ENCODE measurements around the gene CAV2.

CAV2 gene

GRCh38 chr7:116512520-116513188, 13.1 kb downstream of the CAV2 start:
- no peaks in the 10 kb centered on the region for H3K36me3 ChIP-seq
- H3K4me1 ChIP-seq: no peaks in the 10 kb centered on the region
- peaks cover 30% of the 10 kb centered on the region for H3K27me3 ChIP-seq
- peak overlapping the region; percentile 32; the same call in 1 of the 2 replicates for H3K4me3 ChIP-seq (ENCODE audit: low read depth, low read length)
- no peaks in the 10 kb centered on the region for H3K9me3 ChIP-seq
- no peak for TF ChIP-seq CTCF (IDR thresholded peaks at IDR 0.05; ENCODE audit: low read depth, low read length)
- no peak for DNase-seq

GRCh38 chr7:116515584-116515983, 16.0 kb downstream of the CAV2 start:
- no peak for DNase-seq
- Histone ChIP-seq H3K36me3 (no peaks in the 10 kb centered on the region), H3K27me3 (peaks cover 30% of the 10 kb centered on the region), H3K4me3 (ENCODE audit: low read depth, low read length) (no peak overlapping the region), H3K4me1 (no peaks in the 10 kb centered on the region), H3K9me3 (no peaks in the 10 kb centered on the region)
- TF ChIP-seq CTCF (IDR thresholded peaks at IDR 0.05; ENCODE audit: low read depth, low read length): no peak

- no peak for TF ChIP-seq CTCF (IDR thresholded peaks at IDR 0.05; ENCODE audit: low read depth, low read length)
- Histone ChIP-seq H3K9me3 (no peaks in the 10 kb centered on the region), H3K4me1 (no peaks in the 10 kb centered on the region), H3K36me3 (no peaks in the 10 kb centered on the region), H3K4me3 (ENCODE audit: low read depth, low read length) (no peak overlapping the region), H3K27me3 (peaks cover 27% of the 10 kb centered on the region)
- DNase-seq: no peak
Measured at GRCh38 chr7:116516324-116516723, 16.8 kb downstream of the CAV2 start.

GRCh38 chr7:116517626-116518025, 18.1 kb downstream of the CAV2 start:
- Histone ChIP-seq H3K4me1 (no peaks in the 10 kb centered on the region), H3K27me3 (peaks cover 30% of the 10 kb centered on the region), H3K9me3 (no peaks in the 10 kb centered on the region), H3K36me3 (no peaks in the 10 kb centered on the region), H3K4me3 (ENCODE audit: low read depth, low read length) (no peak overlapping the region)
- TF ChIP-seq CTCF (IDR thresholded peaks at IDR 0.05; ENCODE audit: low read depth, low read length): no peak
- no peak for DNase-seq

GRCh38 chr7:116518961-116519360, 19.4 kb downstream of the CAV2 start:
- Histone ChIP-seq H3K4me3 (ENCODE audit: low read depth, low read length) (no peak overlapping the region), H3K27me3 (peaks cover 38% of the 10 kb centered on the region), H3K36me3 (no peaks in the 10 kb centered on the region), H3K9me3 (no peaks in the 10 kb centered on the region), H3K4me1 (no peaks in the 10 kb centered on the region)
- DNase-seq: no peak
- no peak for TF ChIP-seq CTCF (IDR thresholded peaks at IDR 0.05; ENCODE audit: low read depth, low read length)

- Histone ChIP-seq H3K9me3 (no peaks in the 10 kb centered on the region), H3K27me3 (peaks cover 48% of the 10 kb centered on the region), H3K4me3 (ENCODE audit: low read depth, low read length) (no peak overlapping the region), H3K4me1 (no peaks in the 10 kb centered on the region), H3K36me3 (no peaks in the 10 kb centered on the region)
- no peak for TF ChIP-seq CTCF (IDR thresholded peaks at IDR 0.05; ENCODE audit: low read depth, low read length)
- DNase-seq: no peak
Measured at GRCh38 chr7:116521046-116521664, 21.6 kb downstream of the CAV2 start.

Measured in BE2C (cell line).